ENCODE results near the gene PCSK9.

DNA sequence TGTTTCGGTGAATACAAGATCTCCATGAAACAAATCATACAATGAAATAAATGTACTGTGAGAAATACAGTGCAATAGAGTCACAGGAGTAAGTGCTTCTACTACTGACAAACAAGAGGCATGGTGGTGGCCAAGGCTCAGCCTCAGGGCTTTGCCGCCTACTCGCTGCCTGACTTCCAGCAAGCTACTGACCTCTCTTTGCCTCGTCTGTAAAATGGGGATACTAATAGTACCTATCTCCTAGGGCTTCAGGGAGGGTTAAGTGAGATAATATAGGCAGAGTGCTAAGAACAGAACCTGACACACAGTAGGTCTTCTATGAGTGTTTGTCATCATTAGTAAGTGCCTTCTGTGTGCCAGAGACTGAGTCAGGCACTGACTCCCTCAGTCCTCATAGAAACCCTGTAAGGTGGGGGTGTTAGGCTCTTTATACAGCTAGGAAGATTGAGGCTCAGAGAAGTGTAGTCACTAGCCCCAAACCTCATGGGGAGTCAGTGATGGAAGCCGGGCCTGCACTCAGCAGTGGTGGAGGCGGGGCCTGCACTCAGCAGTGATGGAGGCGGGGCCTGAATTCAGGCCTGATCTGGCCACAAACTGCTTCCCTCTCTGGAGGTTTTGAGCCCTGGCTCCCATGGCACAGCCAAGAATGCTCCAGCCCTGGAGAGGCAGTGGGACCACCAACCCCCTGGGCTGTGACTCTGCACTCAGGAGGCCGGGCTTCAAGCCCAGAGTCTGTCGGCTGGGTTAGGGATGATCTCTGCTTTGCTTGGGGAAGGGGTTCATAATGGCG lies 33.8 kb upstream of the PCSK9 start:
- TF ChIP-seq, protein P1, sequence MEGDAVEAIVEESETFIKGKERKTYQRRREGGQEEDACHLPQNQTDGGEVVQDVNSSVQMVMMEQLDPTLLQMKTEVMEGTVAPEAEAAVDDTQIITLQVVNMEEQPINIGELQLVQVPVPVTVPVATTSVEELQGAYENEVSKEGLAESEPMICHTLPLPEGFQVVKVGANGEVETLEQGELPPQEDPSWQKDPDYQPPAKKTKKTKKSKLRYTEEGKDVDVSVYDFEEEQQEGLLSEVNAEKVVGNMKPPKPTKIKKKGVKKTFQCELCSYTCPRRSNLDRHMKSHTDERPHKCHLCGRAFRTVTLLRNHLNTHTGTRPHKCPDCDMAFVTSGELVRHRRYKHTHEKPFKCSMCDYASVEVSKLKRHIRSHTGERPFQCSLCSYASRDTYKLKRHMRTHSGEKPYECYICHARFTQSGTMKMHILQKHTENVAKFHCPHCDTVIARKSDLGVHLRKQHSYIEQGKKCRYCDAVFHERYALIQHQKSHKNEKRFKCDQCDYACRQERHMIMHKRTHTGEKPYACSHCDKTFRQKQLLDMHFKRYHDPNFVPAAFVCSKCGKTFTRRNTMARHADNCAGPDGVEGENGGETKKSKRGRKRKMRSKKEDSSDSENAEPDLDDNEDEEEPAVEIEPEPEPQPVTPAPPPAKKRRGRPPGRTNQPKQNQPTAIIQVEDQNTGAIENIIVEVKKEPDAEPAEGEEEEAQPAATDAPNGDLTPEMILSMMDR (IDR thresholded peaks at IDR 0.05) = no peak
- TF ChIP-seq POLR2A (IDR thresholded peaks at IDR 0.05) = no peak
